Renal cortical epithelial cell (primary cell): ENCODE results near the gene RNF213. TPM values are rescaled to one million over a fixed set of nuclear protein-coding genes. Genes with fewer than 3 reads are reported as not detected.
A peak's percentile ranks its signal among the peaks of the same experiment; 100 is the strongest.
"Not testable (repeated sequence)": the region's sequence is repeated elsewhere in the genome, so short reads cannot be mapped to it uniquely, and the experiment has no call there.

Experiments
- DNase-seq: peaks from one replicate; pipeline ENCODE4 v3.0.0-alpha.2; 2011; ENCODE audit warnings: low read depth
- total RNA-seq: library from RNA; depleted of rRNA; stranded (reverse); fragments of >200 nt; gene quantifications from 2 replicates; pipeline ENCODE4 v1.2.3, GENCODE V29; 2014

RNF213 gene
- total RNA-seq, 1 donor from 2014 or later = 763 TPM

- no peak for DNase-seq
These were observed 127.5 kb downstream of the RNF213 start for GRCh38 chr17:80388175-80388574.

GRCh38 chr17:80388601-80389000, 127.9 kb downstream of the RNF213 start:
- no peak for DNase-seq

DNA sequence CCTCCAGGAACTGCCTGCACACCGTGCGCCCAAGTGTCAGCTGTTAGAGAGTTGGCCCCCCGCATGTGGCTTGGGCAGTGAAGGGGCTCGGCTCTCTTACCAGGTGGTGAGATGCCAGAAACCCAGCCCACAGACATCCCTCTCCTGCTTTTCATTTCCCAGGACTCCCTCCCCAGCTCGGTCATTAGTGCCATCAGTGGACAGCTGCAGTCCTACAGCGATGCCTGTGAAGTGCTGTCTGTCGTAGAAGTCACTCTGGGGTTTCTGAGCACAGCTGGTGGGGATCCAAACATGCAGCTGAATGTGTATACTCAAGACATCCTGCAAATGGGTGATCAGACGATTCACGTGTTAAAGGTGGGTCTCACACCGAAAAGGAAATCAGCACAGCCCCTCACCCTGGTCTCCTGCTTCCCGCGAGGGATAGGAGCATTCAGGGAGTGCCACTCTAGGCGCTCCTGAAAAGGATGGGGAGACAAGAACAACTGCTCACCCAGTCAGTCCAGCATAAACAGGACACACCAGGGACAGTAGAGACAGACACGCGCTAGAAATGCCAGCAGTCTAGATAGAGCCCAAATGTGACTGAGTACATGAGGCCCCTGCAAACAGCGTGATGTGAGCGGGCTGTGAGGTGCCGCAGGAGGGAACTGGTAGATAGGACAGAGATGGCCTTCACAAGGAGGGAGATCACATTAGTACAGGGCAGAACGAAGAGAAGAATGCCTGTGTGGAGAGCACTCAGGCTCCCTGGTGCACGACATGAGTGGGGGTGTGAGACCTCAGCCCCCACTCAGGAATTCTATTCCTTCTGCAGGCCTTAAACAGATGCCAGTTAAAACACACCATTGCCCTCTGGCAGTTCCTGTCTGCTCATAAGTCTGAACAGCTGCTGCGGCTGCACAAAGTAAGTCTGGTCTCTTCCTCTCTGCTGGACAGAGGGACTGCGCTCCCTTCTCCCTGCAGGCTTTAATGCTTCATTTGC, 128.7 kb downstream of the RNF213 start:
- no peak for DNase-seq

DNA sequence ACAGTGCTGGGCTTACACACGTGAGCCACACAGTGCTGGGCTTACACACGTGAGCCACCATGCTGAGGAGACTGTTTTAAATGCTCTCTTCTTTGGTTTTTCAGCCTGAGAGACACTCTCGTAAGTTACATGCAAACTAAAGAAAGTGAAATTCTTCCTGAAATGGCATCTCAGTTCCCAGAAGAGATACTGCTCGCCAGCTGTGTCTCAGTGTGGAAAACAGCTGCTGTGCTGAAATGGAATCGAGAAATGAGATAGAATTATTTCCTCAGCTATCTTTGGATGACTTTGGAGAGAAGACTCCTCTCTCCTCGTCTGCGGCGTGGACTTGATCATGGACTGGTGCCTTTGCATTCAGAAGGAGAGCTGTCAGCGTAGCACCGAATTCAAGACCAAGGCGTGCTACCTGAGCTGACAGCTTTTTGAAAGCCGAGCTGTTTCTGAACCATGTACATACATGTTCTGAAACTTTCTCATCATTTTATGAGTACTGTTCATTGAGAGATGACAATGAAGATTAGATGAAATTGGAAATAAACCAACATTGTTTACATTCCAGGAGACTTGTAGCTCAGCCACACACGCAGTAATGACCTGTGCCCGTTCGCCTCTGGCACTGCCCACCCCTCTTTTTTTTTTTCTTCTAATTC, 132.7 kb downstream of the RNF213 start:
- no peak for DNase-seq

- no peak for DNase-seq
These were observed 133.3 kb downstream of the RNF213 start for GRCh38 chr17:80393961-80394360.

- no peak for DNase-seq
These were observed 134.1 kb downstream of the RNF213 start for GRCh38 chr17:80394629-80395216.

DNA sequence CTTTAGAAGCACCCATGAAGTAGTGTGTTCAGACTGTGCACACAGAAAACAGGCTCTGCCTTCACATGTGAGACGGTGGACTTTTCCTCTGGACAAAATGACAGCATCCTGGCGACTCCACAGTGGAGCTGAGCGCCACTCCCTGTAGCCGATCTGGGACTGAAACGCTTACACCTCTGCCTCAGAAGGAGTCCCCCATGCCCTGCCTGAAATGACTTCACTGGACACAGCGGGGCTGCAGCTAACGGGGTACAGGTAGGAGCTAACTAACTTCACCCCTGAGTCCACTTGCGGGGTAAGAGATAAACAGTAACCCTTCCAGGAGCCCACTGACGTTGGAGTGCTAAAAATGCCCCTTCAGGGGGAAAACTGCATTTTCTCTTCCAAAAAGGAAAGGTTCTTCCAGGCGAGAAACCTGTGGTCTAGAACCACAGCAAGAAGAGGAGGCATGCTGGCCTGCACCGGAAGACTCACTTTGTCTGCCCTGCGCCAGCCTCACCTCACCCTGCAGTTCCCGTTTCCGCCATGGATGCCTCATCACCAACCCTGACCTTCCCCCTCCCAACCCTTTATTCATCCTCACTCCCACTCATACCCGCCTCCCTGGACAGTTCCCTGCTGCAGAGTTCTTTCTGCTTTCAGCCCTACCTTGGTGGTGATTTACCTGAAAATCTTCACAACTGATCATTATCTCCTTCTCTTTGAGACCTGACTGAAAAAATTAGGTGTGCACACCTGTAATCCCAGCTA, 134.9 kb downstream of the RNF213 start:
- no peak for DNase-seq

GRCh38 chr17:80396157-80397033, 135.7 kb downstream of the RNF213 start:
- peak; percentile 64 for DNase-seq

DNA sequence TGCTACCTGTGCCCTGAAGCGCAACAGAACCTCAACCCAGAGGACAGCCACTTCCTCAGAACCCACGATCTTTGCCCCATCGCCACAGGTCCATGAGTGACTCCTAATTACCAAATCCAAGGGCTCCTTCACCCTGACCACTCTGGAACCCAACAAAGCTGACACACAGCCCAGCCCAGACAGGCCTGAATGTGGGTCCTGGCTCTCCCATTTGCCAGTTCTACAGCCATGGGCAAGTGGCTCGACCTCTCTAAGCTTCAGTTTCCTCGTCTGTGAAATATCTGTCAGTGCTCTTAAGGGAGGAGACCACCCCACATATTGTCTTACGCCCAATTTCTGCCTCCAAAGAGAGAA, 136.4 kb downstream of the RNF213 start:
- no peak for DNase-seq

DNA sequence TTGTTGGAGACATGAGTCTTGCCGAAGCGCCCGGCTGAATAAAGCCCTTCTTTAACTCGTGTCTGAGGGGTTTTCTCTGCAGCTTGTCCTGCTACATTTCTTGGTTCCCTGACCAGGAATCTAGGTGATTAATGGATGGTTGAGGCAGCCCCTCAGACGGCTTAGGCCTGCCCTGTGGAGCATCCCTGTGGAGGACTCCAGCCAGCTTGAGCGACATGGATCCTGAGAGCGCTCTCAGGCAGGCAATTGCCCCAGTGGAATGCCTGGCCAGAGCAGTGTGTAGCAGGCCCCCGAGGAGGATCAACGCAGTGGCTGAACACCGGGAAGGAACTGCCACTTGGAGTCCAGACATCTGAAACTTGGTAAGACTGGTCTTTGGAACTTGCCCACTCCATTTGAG, 137.0 kb downstream of the RNF213 start:
- DNase-seq = no peak

GRCh38 chr17:80401086-80401485, 140.4 kb downstream of the RNF213 start:
- DNase-seq = not testable (repeated sequence)

GRCh38 chr17:80402102-80402501, 141.4 kb downstream of the RNF213 start:
- not testable (repeated sequence) for DNase-seq

GRCh38 chr17:80402959-80403358, 142.3 kb downstream of the RNF213 start:
- DNase-seq = no peak

DNA sequence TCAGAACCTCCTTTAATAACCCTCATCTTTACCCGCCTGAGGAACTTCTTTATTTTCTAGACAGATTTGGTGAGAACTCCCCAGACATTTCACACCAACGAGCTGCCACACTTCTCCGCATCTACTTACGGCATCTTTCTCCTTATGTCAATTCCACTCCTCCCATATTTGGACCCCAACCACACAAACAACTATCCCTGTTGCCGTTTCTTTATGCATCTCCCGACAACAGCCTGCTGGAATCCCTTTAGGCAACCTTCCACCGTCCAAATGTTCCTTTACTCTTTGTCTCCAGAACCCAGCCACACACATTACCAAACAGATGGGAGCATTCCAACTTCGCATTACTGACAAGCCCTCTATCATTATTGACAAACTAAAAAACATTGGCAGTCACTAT, 145.5 kb downstream of the RNF213 start:
- DNase-seq = no peak

- DNase-seq = not testable (repeated sequence)
These were observed 147.3 kb downstream of the RNF213 start for GRCh38 chr17:80407917-80408316.

- DNase-seq = peak; percentile 22
These were observed 148.2 kb downstream of the RNF213 start for GRCh38 chr17:80408872-80409271.

DNA sequence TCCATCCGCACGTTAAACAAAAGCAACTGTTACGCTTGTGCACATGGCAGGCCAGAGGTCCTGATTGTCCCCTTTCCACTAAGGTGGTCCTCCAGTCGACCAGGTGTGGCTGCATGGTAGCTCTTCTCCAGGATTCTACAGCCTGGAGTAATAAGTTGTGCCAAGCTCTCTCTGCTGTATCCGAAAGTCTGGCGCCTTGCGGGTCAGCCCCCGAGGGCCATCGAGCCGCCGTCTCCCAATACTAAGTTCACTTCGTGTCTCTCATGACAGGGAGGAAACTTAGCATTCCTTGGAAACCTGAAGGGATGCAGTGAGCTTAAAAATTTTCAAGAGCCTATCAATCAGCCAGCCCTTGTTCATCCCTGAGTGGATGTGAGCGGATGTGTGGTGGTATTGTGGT, 149.0 kb downstream of the RNF213 start:
- no peak for DNase-seq

DNA sequence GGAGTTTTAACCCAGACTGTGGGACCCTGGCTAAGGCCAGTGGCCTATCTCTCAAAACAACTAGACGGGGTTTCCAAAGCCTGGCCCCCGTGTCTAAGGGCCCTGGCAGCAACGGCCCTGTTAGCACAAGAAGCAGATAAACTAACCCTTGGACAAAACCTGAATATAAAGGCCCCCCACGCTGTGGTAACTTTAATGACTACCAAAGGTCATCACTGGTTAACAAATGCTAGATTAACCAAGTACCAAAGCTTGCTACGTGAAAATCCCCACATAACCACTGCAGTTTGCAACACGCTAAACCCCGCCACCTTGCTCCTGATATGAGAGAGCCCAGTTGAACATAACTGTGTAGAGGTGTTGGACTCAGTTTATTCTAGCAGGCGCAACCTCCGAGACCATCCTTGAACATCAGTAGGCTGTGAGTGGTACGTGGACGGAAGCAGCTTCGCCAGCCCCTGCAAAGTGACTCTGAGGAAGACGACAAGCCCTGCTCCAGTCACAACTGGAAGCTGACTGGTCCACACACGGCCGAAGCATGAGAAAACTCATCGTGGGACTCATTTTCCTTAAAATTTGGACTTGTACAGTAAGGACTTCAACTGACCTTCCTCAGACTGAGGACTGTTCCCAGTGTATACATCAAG, 149.9 kb downstream of the RNF213 start:
- not testable (repeated sequence) for DNase-seq

DNA sequence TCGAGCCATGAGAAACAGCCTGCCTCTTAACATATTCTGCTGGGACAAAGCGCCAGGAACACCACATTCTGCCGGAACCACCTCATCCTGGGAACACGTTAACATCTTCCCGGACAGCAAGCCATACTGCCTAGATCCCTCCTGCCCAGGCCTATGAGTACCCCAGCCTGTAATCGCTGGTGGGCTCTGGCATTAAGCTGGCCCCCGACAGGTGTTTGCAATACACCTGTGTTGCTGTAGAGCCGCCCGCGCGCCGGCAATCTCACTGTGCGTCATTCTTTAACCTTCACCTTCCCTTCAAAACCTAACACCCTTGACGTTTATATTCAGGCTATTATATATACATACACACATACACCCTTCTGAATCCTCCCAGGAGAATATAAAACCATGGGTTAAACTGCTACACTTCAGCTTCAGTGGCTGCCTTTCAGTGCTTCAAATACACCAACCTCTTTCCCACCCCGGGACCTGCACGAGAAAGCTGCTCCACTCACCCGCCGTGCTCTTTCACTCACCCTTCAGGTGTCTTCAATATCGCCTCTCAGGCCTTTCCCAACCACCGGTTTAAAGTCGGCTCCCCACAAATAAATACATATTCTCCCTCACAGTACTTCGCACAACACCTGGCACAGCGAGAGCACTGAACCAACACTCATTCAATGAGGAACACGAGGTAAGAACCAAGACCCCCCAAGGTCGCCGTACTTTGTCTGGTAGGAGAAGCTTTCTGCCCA, 153.3 kb downstream of the RNF213 start:
- no peak for DNase-seq

- peak; percentile 13 for DNase-seq
These were observed 153.8 kb downstream of the RNF213 start for GRCh38 chr17:80414508-80414802.
